ENCODE data around the gene CACNB2. TPM values are rescaled to one million over a fixed set of nuclear protein-coding genes. Genes with fewer than 3 reads are reported as not detected.

CACNB2 gene
- total RNA-seq, 1 donor from 2014 or later, result not detected

DNA sequence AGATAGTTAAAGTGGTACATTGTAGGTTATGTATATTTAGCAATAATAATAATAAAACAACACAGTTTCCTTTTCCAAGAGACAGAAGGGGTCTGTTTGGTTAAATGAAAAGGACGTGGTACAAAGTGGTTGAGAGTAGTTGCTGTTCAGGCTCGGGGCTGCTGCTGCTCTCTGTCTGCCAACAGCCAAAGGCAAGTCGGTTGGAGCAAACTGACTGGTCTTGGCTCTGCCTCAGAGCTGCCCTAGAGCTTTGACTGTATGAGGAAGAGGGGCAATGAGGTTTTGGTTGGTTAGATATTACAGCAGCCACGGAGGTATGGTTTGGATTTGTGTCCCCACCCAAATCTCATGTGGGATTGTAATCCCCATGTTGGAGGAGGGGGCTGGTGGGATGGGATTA, 95.3 kb downstream of the CACNB2 start:
- H3K4me1 Mint-ChIP-seq, result no peaks in the 10 kb centered on the region
- H3K36me3 Mint-ChIP-seq (ENCODE audit: low read depth), result no peaks in the 10 kb centered on the region
- no peak overlapping the region for H3K4me3 Mint-ChIP-seq
- intact Hi-C loops (cut with micrococcal nuclease), result no loop called here
- no peaks in the 10 kb centered on the region for H3K9me3 Mint-ChIP-seq
- no peak overlapping the region for H3K27ac Mint-ChIP-seq
- no peaks in the 10 kb centered on the region for H3K27me3 Mint-ChIP-seq
- no peak for DNase-seq

DNA sequence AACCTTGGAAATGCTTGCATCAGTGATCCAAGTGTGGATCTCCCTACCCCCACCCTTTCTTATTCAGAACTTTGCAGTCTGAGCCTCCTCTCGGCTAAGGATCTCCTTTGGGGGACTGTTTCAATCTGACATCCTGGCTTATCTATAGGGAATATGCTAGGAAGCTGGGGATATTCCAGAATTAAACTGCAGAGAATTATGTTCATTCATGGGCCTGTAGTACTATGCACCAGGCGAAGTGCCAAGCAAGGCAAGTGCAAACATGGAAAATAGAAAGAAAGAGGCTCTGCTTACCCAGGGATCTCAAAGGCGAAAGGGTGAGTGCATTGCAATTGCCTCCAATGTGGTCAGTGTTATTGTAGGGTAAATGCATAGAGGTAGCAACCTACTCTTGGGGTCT, 96.5 kb downstream of the CACNB2 start:
- no peaks in the 10 kb centered on the region for H3K27me3 Mint-ChIP-seq
- no peak for DNase-seq
- no peak overlapping the region for H3K4me3 Mint-ChIP-seq
- H3K9me3 Mint-ChIP-seq, result no peaks in the 10 kb centered on the region
- intact Hi-C loops (cut with micrococcal nuclease), result no loop called here
- H3K27ac Mint-ChIP-seq, result no peak overlapping the region
- no peaks in the 10 kb centered on the region for H3K36me3 Mint-ChIP-seq (ENCODE audit: low read depth)
- no peaks in the 10 kb centered on the region for H3K4me1 Mint-ChIP-seq

DNA sequence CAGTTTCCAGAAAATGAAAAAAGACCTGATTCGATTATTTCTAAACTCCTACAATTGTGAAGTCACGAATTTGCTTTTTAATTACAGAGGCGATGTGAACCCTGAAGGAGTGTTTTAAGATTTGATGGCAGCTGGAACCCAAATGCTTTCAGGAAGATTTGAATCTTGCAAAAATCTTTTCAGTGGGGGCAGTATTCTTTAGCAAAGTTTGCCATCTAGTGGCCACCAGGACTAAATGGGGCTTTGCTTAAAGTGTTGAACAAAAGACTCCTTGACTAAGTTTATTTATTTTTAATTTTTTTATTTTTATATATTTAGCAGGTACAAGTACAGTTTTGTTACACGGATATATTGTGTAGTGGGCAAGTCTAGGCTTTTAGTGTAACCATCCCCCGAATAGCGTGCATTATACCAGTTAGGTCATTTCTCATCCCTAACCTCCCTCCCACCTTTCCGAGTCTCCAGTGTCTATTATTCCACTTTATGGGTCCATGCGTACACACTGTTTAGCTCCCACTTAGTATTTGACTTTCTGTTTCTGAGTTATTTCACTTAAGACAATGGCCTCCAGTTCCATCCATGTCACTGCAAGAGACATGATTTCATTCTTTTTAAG, 98.8 kb downstream of the CACNB2 start:
- H3K9me3 Mint-ChIP-seq, result no peaks in the 10 kb centered on the region
- H3K27ac Mint-ChIP-seq, result no peak overlapping the region
- DNase-seq, result no peak
- H3K4me3 Mint-ChIP-seq, result no peak overlapping the region
- intact Hi-C loops (cut with micrococcal nuclease), result no loop called here
- H3K27me3 Mint-ChIP-seq, result no peaks in the 10 kb centered on the region
- no peaks in the 10 kb centered on the region for H3K36me3 Mint-ChIP-seq (ENCODE audit: low read depth)
- no peaks in the 10 kb centered on the region for H3K4me1 Mint-ChIP-seq

DNA sequence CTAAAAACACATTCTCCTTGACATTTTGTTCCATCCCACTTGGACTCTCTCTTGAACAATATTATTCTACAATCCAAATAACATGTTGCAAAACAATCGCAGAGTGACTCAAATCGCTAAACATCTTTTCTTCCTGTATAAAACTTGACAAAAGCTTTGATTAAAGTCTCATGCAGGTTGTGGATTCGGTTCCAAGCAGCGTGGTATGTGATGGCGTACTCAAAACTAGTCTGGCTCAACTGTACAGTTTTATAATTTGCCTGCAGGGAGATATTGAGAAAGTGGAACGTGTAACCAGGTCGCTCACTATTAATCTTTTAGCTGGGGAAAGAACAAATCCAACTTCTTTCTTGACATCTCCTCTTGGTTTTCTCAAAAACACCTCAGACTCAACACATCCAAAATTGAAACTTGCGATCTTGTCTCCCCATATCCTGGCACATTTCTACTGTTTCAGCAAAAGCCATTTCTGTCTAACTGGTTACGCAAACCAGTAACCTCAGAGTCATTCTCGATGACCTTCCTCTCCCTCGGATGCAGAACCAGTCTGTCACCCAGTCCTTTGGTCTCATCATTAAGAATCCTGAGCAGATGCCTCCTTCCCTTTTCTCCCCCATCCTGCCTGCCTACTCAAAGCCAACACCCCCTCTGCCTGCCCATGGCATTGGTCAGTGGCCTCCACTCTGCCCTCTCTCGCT, 100.1 kb downstream of the CACNB2 start:
- no peaks in the 10 kb centered on the region for H3K9me3 Mint-ChIP-seq
- no peaks in the 10 kb centered on the region for H3K4me1 Mint-ChIP-seq
- no peak overlapping the region for H3K4me3 Mint-ChIP-seq
- no peak for DNase-seq
- H3K27me3 Mint-ChIP-seq, result no peaks in the 10 kb centered on the region
- no peak overlapping the region for H3K27ac Mint-ChIP-seq
- intact Hi-C loops (cut with micrococcal nuclease), result no loop called here
- no peaks in the 10 kb centered on the region for H3K36me3 Mint-ChIP-seq (ENCODE audit: low read depth)

DNA sequence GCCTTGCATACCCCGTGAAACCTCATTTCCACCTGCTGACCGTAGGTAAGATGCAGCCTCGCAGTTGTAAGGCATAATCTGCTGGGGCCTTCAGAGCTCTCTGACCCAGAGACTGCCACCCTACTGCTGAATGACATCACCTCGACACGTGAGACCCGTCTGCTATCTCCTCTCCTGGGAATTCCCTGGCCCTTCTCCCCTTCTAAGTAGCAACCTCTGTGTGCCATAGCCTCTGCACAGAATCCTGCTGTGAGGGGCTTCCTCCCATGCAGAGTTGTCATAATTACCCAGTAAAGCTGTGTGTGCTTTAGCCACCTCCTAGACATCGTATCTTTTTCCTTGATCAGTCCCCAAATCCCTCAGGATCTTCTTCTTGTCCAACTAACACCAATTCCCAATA, 106.7 kb downstream of the CACNB2 start:
- Mint-ChIP-seq H3K27me3 (no peaks in the 10 kb centered on the region), H3K9me3 (no peaks in the 10 kb centered on the region), H3K4me3 (no peak overlapping the region), H3K36me3 (ENCODE audit: low read depth) (no peaks in the 10 kb centered on the region), H3K4me1 (no peaks in the 10 kb centered on the region), H3K27ac (no peak overlapping the region)
- no peak for DNase-seq
- intact Hi-C loops (cut with micrococcal nuclease), result no loop called here

DNA sequence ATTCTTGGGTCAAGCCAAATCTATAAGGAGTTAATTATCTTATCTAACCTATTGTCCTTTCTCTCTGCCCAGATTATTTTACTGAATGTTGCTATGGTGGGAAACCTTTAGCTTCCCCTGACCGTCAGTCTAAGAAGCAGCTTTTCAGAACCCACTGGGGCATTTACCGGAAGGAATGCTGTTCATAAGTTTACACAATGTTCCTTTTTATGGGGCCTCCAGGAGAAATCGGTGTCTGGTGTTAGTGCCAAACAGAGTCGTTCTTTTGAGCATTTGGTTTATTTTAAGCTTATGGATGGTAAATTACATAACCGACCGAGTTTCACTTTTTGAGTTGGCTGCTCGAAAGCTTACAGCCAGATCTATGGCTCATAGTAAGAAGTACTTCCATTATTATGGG, 111.9 kb downstream of the CACNB2 start:
- Mint-ChIP-seq H3K4me1 (no peaks in the 10 kb centered on the region), H3K27me3 (no peaks in the 10 kb centered on the region), H3K9me3 (no peaks in the 10 kb centered on the region), H3K27ac (no peak overlapping the region), H3K4me3 (no peak overlapping the region), H3K36me3 (ENCODE audit: low read depth) (no peaks in the 10 kb centered on the region)
- DNase-seq, result no peak
- intact Hi-C loops (cut with micrococcal nuclease), result no loop called here

DNA sequence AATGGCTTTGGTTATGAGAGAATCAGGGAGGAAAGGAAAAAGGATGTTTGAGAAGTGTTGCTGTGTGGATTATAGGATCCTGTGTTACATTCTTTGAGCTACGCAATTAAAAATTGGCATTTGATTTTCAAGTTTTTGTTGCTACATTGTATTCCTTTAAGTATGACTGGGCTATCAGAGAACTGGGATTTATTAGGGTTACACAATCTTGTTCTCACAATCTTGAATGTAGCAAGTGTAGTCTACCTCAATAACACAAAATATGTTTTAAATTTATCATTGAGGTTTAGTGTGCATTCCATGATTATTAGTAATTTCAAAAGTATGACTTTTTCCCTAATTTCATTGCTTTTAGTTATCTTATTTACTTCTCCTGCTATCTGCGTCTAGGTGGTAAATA, 113.9 kb downstream of the CACNB2 start:
- H3K27me3 Mint-ChIP-seq, result no peaks in the 10 kb centered on the region

DNA sequence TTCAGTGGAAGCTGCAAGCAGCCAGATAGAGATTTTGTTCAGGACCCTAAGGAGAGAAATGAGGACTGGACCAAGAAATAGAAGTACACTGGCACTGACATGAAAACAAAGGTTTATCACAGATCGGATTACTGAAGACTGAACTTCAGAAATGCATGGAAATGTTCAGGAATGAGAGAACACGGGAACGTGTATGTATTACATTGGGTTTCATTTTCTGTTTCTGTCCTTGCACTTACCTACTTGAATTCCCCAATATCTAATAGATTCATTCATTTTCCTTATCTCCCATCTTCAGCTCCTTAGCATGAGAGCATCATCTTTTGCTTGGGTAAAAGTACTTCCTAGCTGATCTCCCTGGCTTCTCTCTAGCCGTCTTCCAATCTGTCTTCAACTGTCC, 114.5 kb downstream of the CACNB2 start:
- no peak for DNase-seq
- Mint-ChIP-seq H3K27ac (no peak overlapping the region), H3K4me3 (no peak overlapping the region), H3K27me3 (no peaks in the 10 kb centered on the region), H3K36me3 (ENCODE audit: low read depth) (no peaks in the 10 kb centered on the region), H3K4me1 (no peaks in the 10 kb centered on the region), H3K9me3 (no peaks in the 10 kb centered on the region)
- intact Hi-C loops (cut with micrococcal nuclease), result no loop called here

More for the DNA sequence above, 113.9 kb downstream of the CACNB2 start:
- Mint-ChIP-seq H3K4me1 (no peaks in the 10 kb centered on the region), H3K4me3 (no peak overlapping the region), H3K9me3 (no peaks in the 10 kb centered on the region), H3K27ac (no peak overlapping the region), H3K36me3 (ENCODE audit: low read depth) (no peaks in the 10 kb centered on the region)
- DNase-seq, result no peak
- intact Hi-C loops (cut with micrococcal nuclease), result no loop called here

DNA sequence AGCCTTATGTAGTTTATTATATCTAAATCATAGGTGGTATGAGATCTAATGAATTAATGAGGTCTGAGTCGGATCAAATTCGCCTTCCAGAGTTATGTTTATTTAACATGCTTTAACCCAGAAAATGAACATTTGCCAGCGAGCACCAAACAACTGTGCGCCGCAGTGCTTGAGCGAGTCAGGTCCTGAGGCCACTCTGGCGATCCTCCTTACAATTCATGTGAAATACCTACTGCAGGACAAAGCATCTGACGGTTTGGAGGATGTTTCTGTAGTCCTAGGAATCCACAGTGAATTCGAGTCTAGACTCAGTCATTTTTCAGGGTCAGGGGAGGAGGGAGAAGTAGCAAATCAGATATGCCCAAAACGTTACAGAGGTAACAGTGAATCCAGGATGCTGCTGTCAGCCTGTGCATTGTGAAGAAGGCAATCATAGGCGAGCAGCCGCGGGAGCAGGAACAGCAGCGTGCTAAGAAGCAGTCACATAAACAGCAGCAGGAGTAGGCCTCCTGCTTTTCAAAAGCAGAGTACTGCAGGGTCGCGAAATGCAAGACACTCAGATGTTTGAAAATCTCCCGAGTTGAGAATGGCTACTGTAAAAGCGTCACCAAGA, 120.2 kb downstream of the CACNB2 start:
- Mint-ChIP-seq H3K4me1 (no peaks in the 10 kb centered on the region), H3K36me3 (ENCODE audit: low read depth) (no peaks in the 10 kb centered on the region), H3K4me3 (no peak overlapping the region), H3K27me3 (no peaks in the 10 kb centered on the region), H3K27ac (no peak overlapping the region), H3K9me3 (no peaks in the 10 kb centered on the region)
- intact Hi-C loops (cut with micrococcal nuclease), result no loop called here
- DNase-seq, result no peak

DNA sequence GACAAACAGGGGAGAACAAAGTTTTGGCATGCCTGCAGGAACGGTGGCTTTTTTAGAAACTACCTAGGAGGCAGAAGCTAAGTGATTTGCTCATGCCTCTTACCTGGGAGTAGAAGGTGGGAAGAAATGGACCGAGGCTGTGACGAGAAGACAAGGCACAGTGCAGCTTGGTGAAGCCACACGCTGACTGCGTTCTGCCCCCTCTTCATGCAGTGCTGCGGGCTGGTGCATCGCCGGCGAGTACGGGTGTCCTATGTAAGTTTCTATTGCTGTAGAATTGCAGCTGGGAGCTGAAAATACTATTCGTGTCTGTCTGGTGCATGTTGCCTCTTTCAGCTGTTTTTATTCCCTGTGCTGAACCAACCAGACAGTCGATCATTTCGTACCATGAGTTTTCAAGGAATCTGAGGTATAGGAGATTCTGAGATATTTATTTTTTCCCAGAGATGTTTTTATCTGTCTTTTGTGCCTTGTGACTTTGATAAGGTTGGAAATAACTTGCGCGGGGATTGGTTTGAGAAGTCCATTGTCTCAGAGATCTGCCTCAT, 120.9 kb downstream of the CACNB2 start:
- H3K9me3 Mint-ChIP-seq, result no peaks in the 10 kb centered on the region
- H3K36me3 Mint-ChIP-seq (ENCODE audit: low read depth), result no peaks in the 10 kb centered on the region
- no peaks in the 10 kb centered on the region for H3K27me3 Mint-ChIP-seq
- no peak overlapping the region for H3K27ac Mint-ChIP-seq
- no peak for DNase-seq
- intact Hi-C loops (cut with micrococcal nuclease), result no loop called here
- H3K4me1 Mint-ChIP-seq, result no peaks in the 10 kb centered on the region
- no peak overlapping the region for H3K4me3 Mint-ChIP-seq

DNA sequence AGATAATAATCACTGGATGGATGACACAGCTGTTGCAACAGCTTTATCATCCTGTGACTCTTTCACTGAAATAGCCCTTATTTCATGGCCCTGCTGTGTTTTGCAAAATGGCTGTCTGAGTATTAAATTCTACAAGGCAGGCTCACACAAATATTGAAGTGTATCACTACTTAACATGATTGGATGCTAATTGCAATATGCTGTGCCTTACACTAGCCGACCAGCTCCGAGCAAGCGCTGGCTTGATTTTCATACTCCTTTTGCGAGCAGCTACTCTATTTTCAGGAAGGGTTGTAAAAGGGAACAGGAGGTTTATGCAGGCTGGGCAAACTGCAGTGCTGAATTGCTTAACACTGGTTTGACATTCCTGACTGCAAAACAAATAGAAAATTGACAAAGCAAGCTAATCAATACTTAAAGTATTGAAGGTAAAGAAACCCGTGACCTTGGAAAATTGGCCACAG, 121.6 kb downstream of the CACNB2 start:
- no peak overlapping the region for H3K4me3 Mint-ChIP-seq
- no peaks in the 10 kb centered on the region for H3K9me3 Mint-ChIP-seq
- DNase-seq, result no peak
- no peaks in the 10 kb centered on the region for H3K27me3 Mint-ChIP-seq
- no peak overlapping the region for H3K27ac Mint-ChIP-seq
- H3K36me3 Mint-ChIP-seq (ENCODE audit: low read depth), result no peaks in the 10 kb centered on the region
- H3K4me1 Mint-ChIP-seq, result no peaks in the 10 kb centered on the region
- intact Hi-C loops (cut with micrococcal nuclease), result no loop called here

DNA sequence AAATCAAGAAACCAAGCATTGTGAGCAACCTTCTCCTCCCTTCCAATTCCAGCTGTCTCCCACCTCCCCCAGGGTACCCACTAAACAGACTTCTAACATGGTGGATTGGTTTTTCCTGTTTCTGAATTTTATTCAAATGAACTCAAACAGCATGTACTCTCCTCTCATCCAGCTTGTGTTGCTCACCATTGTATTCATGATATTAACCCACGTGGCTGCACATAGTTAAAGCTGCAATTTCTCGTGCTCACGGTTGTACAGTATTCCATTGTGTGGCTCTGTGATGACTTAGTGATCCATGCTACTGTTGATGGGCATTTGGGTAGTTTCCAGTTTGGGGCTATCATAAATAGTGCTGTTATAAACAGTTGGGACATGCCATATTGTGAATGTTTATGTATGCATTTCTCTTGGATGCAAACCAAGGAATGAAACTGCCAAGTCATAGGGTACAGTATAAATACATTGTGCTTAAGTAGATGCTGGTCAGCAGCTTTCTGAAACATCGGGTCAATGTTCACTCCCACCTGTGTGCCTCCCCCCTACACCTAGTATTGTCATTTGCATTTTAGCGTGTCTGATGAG, 124.3 kb downstream of the CACNB2 start:
- no peaks in the 10 kb centered on the region for H3K4me1 Mint-ChIP-seq
- H3K36me3 Mint-ChIP-seq (ENCODE audit: low read depth), result no peaks in the 10 kb centered on the region
- intact Hi-C loops (cut with micrococcal nuclease), result no loop called here
- no peaks in the 10 kb centered on the region for H3K9me3 Mint-ChIP-seq
- H3K27me3 Mint-ChIP-seq, result no peaks in the 10 kb centered on the region
- no peak overlapping the region for H3K4me3 Mint-ChIP-seq
- no peak for DNase-seq
- no peak overlapping the region for H3K27ac Mint-ChIP-seq

DNA sequence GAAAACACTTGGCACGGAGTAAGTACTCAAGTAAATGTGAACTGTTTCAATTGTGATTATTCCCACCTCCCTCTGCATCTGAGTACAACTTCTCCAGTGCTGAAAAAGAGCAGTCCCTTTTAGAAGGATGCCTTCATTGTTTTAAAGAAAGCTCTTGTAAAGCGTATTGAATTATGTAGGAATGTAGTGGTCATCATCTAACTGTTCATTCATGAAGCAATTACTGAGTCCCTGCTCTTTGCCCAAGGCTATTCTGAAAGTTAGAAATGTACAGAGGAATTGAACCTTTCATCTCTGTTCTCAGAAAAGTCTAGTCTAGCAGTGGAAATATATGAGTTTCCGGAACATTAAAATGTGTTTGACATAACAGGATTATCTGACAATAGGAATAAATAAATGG, 127.8 kb downstream of the CACNB2 start:
- Mint-ChIP-seq H3K4me1 (no peaks in the 10 kb centered on the region), H3K9me3 (no peaks in the 10 kb centered on the region), H3K36me3 (ENCODE audit: low read depth) (no peaks in the 10 kb centered on the region), H3K27me3 (no peaks in the 10 kb centered on the region), H3K4me3 (no peak overlapping the region), H3K27ac (no peak overlapping the region)
- intact Hi-C loops (cut with micrococcal nuclease), result no loop called here
- DNase-seq, result no peak

DNA sequence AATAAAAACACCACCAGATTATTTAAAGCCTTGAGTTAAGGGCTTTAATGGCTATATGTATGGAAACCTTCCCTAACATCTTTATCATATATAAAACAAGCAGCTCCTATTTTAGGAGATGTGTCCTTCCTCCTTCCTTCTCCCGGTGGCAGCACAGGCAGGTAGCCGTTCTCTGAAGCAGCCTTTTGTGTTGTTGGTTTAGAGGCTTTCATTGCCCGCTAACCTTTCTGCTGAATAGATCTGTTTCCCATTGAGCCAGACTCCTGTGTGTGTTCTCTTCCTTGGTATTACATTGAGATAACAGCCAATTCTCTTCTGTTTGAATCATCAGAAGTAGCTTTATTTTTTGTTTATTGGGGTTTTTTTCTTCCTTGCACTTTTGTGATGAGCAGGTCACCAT, 131.3 kb downstream of the CACNB2 start:
- intact Hi-C loops (cut with micrococcal nuclease), result no loop called here
- Mint-ChIP-seq H3K27me3 (no peaks in the 10 kb centered on the region), H3K4me1 (no peaks in the 10 kb centered on the region), H3K4me3 (no peak overlapping the region), H3K9me3 (no peaks in the 10 kb centered on the region), H3K36me3 (ENCODE audit: low read depth) (no peaks in the 10 kb centered on the region), H3K27ac (no peak overlapping the region)
- no peak for DNase-seq

Measured in activated CD4-positive, alpha-beta T cell treated with anti-CD3 and anti-CD28 coated beads, Interleukin-2, amount 10 ng/mL, durations not matched to agents 24 days and 14 days (primary cell).